M059J (cell line): ENCODE measurements around the gene RPS6KB1. TPM values are rescaled to one million over a fixed set of nuclear protein-coding genes. Genes with fewer than 3 reads are reported as not detected.
A peak's percentile ranks its signal among the peaks of the same experiment; 100 is the strongest.
"Not testable (repeated sequence)": the region's sequence is repeated elsewhere in the genome, so short reads cannot be mapped to it uniquely, and the experiment has no call there.

Source experiments
- DNase-seq: peaks from one replicate; pipeline ENCODE4 v3.0.0-alpha.2; 2012; ENCODE audit warnings: low read depth
- total RNA-seq: library from RNA; depleted of rRNA; stranded (reverse); fragments of >200 nt; shearing (Covaris generic); gene quantifications from 2 replicates; pipeline ENCODE4 v1.2.3, GENCODE V29; 2014; rRNA removed

The RPS6KB1 gene
- total RNA-seq, result 15.7 and 25.0 TPM in 2 replicates

- DNase-seq, result peak; percentile 98
Observed at GRCh38 chr17:59892924-59893675, at the start of gene RPS6KB1, which contains the start of gene TUBD1. TSS of gene RPS6KB1 (plus strand) at chr17:59893121. CDS start at chr17:59893185, 64 bp downstream. TSS of gene TUBD1 (minus strand) at chr17:59892943. CDS start at chr17:59891002, 1,941 bp downstream.

DNA sequence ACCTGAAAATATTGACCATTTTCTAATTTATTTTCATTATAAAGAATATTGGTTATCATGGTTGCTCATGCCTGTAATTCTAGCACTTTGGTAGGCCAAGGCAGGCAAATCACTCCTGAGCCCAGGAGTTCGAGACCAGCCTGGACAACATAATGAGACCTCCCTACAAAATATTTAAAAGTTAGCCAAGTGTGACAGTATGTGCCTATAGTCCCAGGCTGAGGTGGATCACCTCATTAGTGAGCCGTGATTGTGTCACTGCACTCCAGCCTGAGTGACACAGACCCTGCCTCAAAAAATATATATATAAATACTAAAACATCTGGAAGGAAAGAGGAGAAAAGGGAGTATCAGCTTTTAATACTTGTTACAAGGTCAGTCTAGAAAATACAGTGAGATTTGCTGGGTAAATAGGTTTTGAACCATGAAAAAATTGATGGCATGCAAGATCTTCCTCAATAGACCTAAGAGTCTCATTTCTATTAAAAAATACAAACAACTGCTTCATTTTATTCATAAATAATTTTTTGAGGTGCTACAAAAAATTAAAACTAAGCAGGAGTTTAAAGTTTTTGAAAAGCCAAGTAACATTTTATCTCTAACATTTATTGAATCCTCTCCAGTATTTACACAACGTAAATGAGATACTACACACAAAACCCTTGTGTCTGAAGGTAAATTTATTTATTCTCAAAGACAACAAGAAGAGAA, 47.9 kb upstream of the RPS6KB1 start:
- DNase-seq, result peak; percentile 72

DNA sequence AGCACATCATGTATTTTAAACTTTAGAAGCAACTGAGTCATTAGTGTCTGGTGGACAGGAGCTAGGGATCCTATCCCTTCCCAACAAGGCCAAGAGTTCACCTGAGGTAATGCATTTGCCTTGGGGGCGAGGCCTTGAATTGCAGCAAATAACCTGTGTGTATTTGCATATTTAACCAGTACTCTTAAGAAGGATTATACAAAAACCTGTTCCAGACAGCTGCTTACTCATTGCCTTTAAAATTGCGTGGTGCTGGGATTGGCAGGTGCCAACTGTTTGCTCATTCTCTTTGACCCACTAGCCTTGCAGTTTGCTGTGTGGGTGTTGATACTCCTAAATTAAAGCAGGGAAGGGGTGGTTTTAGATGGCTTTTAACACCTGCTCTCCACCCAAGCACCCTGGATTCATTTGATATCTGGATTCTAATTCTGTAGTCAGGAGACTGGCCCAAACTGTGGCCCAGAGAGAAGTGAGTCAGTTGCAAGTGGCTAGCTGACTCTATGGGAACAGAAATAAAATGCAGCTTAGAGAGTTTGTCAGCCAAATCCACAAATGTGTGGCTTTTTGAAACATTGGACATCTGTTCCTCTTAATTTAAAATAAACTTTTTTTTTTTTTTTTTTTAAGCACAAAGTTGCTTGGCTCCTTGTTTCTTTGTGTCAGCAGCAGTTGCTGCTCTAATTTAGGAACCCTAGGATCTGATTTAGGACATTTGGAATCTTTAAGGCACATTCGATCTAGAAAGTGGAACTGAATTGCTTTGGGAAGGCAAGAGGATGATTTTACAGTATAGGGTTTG, 47.1 kb upstream of the RPS6KB1 start:
- DNase-seq, result peak; percentile 95

GRCh38 chr17:59846394-59847165, 46.3 kb upstream of the RPS6KB1 start:
- peak; percentile 92 for DNase-seq

DNA sequence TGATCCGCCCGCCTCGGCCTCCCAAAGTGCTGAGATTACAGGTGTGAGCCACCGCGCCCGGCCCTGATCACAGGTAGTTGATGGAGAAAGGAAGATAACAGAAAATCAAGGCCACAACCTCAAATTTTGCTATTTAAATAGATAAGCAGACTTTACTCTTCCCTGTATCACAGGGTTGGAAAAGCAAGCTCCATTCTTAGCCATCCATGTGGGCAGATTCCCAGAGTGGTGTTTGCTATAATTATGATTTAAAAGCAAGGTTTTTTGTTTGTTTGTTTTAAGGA, 44.6 kb upstream of the RPS6KB1 start:
- DNase-seq, result no peak

GRCh38 chr17:59848778-59849177, 44.1 kb upstream of the RPS6KB1 start:
- DNase-seq, result peak; percentile 58

GRCh38 chr17:59850311-59850710, 42.6 kb upstream of the RPS6KB1 start:
- not testable (repeated sequence) for DNase-seq

DNA sequence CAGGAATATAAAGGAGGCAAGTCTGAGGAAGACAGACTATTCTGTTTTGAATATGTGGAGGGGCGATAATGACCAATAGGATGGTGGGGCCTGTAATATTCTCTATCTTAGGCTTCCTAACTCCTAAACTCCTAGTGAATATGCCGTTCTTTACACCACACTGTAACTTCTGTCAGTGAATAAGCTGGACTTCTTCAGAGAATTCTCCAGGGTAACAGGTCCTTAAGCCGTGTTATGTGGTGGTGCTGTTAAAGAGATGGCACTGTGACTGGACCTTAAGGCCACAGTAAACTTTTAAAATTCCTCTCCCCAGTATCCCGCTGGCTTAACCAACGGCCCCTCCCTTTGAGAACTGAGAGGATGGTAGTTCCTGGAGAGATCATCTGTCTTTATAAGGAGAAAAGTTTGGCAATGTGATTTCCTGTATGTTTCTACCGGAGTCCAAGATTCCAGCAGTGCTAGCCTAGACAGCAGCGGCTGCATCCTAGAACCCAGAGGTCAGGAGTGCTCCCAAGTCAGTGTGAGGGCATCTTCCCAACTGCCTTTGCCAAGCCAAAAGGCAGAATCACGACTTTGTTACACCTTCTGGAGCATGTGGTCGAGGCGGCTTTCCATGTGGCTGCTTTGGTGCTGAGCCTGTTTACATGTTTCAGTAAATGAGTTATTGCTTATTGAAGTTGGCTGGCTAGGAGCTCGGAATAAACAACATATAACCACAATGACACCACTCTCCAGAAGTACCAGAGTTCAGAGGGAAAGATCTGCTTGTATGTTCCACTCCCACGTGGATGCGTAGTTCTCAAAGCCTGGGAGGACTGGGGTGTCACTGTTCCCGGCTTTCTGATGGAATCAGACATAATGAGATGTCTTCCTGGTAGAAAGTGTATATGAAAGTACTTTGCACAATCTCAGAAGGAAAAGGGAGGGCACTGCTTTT, 41.2 kb upstream of the RPS6KB1 start:
- peak; percentile 94 for DNase-seq

- DNase-seq, result not testable (repeated sequence)
Observed at GRCh38 chr17:59852847-59853167, 40.1 kb upstream of the RPS6KB1 start.

DNA sequence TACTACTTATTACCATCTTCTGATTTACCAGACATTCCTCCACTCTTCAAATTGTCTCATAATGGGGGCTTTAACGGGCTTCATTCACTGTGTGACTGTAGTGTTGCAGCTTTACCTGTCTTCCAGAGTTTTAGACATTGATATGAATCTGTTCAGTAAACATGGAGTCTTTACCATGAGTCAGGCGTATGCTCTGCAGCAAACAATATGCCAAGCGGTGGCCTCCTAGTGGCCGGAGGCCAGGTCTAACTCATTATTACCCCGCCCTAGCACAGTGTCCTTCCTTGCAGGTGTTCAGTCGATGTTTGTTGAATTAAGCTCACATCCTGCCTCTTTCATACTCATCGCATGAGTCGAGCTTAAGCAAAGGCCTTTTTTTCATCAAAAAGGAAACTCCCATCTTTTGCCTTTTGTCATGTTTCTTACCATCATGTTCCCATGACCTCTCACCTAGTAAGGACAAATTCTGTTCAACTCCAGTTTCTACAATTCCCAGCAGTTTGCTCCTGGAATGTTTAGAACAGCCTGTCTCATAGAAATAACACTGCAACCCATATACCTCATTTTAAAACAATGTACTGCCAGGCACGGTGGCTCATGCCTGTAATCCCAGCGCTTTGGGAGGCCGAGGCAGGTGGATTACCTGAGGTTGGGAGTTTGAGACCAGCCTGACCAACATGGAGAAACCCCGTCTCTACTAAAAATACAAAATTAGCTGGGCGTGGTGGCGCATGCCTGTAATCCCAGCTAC, 39.6 kb upstream of the RPS6KB1 start:
- DNase-seq, result peak; percentile 95

GRCh38 chr17:59853919-59854729, 38.8 kb upstream of the RPS6KB1 start:
- not testable (repeated sequence) for DNase-seq

GRCh38 chr17:59856859-59857794, 35.8 kb upstream of the RPS6KB1 start:
- no peak for DNase-seq

GRCh38 chr17:59858167-59858816, 34.6 kb upstream of the RPS6KB1 start:
- DNase-seq, result no peak

DNA sequence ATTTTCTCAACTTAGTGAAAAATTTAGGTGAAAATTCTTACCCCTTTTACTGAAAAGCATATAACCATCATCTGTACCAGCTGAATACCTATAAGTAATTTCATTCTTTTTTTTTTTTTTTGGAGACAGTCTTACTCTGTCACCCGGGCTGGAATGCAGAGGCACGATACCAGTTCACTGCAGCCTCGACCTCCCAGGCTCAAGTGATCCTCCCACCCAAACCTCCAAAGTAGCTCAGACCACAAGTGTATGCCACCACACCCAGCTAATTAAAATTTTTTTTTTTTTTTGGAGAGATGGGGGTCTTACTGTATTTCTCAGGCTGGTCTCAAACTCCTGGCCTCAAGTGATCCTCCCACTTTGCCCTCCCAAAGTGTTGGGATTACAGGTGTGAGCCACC, 34.0 kb upstream of the RPS6KB1 start:
- DNase-seq, result no peak

DNA sequence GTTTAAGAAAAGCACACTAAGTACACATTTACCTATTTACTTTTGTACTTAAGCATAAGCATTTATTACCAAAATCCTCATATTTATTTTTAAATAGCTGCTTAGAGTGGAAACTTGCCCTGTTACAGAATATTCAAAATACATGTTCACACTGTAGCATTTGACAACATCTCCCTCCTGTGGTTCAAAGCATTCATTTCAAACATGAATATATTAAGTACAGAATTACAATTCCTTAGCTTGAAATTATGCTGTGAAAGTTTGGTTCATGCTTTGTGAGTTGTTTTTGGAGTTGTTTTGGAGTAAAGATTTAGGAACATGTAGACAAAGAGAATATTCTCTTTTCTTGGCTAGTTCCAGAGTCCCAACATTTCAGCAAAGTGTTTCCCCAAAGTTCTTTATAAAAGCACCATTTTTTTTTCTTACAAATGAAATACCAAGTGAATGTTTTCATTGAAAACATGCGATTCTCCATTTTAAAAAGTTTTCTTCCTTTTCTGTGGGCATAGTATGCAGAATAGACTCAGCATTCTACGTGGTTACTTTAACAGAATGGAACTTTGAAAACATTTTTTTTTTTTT, 33.4 kb upstream of the RPS6KB1 start:
- DNase-seq, result peak; percentile 59

DNA sequence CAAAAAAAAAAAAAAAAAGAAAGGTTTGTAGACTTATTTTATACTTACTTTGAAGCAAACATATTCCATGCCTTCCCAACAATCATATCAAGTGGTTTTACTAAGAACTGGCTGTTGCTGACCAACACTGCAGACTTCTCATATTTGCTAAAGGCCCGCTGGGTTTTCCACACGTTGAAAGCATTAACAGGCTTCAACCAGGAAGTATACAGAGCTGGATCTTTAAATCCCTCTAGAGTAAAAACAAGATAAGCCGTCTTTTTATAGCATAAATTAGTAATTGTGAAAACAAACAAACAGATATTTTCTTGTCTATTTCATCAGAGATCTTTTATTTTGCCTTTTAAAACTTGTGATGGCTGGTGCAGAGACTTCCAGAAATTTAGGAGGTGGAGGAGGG, 29.3 kb upstream of the RPS6KB1 start:
- no peak for DNase-seq

DNA sequence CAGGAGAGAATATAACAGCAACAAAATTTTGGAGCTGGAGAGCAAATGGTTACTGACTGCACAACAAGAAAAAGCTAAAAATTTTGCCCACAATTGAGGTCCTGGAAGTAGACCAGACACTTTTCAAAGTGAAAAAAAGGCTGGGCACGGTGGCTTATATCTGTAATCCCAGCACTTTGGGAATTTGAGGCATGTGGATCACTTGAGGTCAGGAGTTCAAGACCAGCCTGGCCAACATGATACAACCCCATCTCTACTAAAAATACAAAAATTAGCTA, 23.0 kb upstream of the RPS6KB1 start:
- DNase-seq, result no peak
